Muscle layer of duodenum (tissue), 2 donors: ENCODE data around the gene ATP2B1.

Experiments used
- H3K27ac ChIP-seq: one replicate; pipeline ENCODE4 v1.7.0; 2013; ENCODE audit warnings: mild to moderate bottlenecking, low read length
- H3K27me3 ChIP-seq: one replicate; pipeline ENCODE4 v1.7.0; 2013; ENCODE audit warnings: low read depth, mild to moderate bottlenecking, control low read depth, low read length
- H3K36me3 ChIP-seq, 2 donors: one replicate each; pipeline ENCODE4 v1.7.0; 2013; ENCODE audit warnings: low read length in 2 of 2, control low read depth in 1 of 2, mild to moderate bottlenecking in 1 of 2; ENCODE audit not compliant: insufficient read depth in 2 of 2, control insufficient read depth in 1 of 2
- H3K4me1 ChIP-seq, 2 donors: one replicate each; pipeline ENCODE4 v1.7.0; 2013; ENCODE audit warnings: low read length in 2 of 2, mild to moderate bottlenecking in 2 of 2, control low read depth in 1 of 2, moderate library complexity in 1 of 2; ENCODE audit not compliant: insufficient read depth in 2 of 2, control insufficient read depth in 1 of 2
- H3K4me3 ChIP-seq, 2 donors: one replicate each; pipeline ENCODE4 v1.7.0; 2013; ENCODE audit warnings: low read length in 2 of 2, low read depth in 1 of 2, mild to moderate bottlenecking in 1 of 2
- H3K9me3 ChIP-seq, 2 donors: one replicate each; pipeline ENCODE4 v1.7.0; 2013; ENCODE audit warnings: low read length in 2 of 2, control low read depth in 1 of 2, mild to moderate bottlenecking in 1 of 2; ENCODE audit not compliant: control insufficient read depth in 1 of 2
- donor health status: healthy.

The ATP2B1 gene

GRCh38 chr12:89538897-89539296, 169.7 kb downstream of the ATP2B1 start:
- Histone ChIP-seq H3K36me3 (peaks cover 0 to 3% of the 10 kb centered on the region in 2 donors), H3K27me3 (no peaks in the 10 kb centered on the region), H3K9me3 (no peaks in the 10 kb centered on the region), H3K27ac (no peak overlapping the region), H3K4me3 (no peak overlapping the region), H3K4me1 (no peaks in the 10 kb centered on the region)
